Measurements from ENCODE around the gene SAPCD2.
A peak's percentile ranks its signal among the peaks of the same experiment; 100 is the strongest.
"Not testable (repeated sequence)": the region's sequence is repeated elsewhere in the genome, so short reads cannot be mapped to it uniquely, and the experiment has no call there.

Gene SAPCD2

DNA sequence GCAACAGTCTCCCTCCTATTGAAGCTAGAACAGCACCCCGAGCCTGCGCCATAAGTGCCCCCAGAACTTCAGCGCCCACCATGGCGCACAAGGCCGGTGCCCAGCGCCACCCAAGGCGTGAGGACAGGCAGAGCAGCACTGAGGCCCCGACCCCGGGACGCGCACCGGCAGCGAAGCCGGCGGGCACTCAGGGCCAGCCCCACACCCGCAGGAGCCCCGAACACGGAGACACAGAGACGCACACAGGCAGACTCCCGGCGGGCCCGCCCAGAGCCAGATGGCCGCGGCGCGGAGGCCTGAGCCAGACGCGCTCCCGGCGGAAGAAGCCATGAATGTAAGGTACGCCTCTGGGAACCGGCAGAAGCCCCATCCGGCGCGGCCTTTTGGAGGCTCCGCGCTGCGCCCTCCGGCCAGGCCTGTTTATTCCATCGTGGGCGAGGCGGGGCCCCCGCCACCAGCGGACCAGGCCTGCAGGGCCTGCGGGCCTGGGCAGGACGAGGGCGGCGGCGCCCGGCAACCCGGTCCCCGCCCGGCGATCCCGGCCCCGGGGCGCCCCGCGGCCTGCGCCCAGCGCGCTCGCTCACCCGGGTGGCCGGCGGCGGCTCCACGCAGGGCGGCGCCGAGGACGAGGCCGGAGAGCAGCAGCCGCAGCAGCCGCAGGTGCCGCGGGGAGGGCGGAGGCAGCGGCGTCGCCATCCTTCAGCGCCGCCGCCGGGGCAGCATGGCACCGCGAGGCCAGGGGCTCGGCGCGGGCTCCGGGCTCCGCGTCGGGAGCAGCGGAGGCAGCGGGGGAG is 24.9 kb downstream of the SAPCD2 start:
- DNase-seq: no peak

DNA sequence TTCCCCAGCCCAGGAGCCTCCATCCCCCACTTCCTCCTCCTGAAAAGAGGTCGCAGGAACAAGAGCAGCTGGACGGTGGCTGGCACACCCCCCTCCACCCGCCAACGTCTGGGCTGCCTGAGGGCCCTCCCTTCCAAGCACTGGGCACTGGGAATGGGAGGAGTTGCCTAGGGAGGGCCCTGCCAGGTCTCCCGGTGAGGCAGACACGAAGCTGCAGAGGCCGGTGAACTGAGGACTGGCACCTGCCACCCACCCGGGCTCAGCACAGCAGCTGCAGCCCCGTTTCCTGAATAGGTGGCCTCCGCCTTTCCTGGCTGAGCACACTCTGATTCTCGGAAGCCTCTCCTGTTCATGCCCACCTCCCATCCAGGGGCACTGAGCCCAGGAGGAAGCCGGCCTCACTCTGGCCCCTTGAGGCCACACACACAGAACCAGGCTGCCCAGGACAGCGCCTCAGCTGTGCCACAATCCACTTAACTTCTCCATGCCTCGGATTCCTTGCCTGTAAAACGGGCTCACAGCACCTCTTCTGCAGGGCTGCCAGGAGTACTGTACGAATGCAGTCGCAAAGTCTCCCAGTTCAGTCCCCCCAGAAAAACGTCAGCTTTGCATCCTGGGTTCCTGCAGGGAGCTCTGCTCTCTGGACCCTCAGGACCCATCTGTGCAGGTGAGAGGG is 25.7 kb downstream of the SAPCD2 start:
- no peak for DNase-seq

DNA sequence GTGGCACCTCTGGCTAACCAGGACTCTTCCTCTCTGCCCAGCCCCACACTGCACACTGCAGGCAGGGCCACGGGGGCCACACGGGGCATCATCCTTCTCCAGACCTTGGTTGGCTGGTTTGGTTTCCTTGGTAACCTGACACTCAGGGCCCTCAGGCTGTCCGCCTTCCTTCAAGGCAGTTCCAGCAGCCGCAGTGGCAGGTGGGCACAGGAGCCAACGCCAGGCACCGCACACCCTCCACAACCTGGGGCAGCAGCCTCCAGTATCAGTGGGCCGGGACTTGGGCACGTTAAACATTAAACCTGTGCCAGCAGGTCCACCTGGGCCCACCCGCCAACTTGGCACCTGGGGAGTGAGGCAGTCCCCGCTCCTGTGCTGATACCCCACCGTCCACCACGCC is 26.3 kb downstream of the SAPCD2 start:
- DNase-seq: no peak

- DNase-seq: no peak
Measured at GRCh38 chr9:137042751-137043727, 27.3 kb downstream of the SAPCD2 start.

GRCh38 chr9:137041124-137041523 is 29.2 kb downstream of the SAPCD2 start:
- DNase-seq: no peak

GRCh38 chr9:137040568-137040967 is 29.8 kb downstream of the SAPCD2 start:
- no peak for DNase-seq

DNA sequence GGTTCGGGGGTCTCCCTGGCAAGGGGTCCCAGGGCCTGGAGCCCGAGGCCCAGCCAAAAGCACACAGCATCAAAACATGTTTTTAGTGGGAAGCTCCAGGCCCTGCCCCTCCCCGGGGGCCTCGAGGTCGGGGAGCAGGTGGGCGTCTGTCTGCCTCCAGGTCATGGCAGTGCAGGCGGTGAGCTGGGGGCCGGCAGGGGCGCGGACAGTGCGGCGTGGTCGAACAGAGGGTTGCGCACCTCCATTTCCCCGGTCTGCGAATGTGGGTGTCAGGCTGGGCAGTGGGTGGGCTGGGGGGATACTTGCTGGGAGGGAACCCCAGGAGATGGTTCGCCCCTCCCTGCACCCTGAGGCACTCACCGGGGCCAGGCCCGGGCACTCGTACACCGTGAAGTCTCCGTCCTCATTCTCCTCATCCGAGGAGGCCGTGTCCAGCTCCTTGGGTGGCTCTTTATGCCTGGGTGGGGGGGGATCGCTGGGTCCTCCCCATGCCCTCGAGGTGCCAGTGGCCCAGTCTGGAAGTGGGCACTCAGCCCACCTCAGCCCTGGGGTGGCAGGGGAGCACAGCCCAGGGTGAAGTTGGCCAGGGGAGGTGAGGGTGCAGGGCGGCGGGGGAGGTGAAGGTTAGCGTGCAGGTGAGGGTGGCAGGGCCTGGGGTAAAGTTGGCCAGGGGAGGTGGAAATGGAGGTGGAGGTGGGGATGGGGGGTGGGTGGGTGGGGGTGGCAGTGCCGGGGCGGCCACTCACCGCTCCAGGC is 30.6 kb downstream of the SAPCD2 start:
- no peak for DNase-seq

- no peak for DNase-seq
Measured at GRCh38 chr9:137038916-137039315, 31.4 kb downstream of the SAPCD2 start.

GRCh38 chr9:137037483-137037882 is 32.9 kb downstream of the SAPCD2 start:
- DNase-seq: no peak

- no peak for DNase-seq
Measured at GRCh38 chr9:137037035-137037434, 33.3 kb downstream of the SAPCD2 start.

GRCh38 chr9:137035937-137036336 is 34.4 kb downstream of the SAPCD2 start:
- no peak for DNase-seq

DNA sequence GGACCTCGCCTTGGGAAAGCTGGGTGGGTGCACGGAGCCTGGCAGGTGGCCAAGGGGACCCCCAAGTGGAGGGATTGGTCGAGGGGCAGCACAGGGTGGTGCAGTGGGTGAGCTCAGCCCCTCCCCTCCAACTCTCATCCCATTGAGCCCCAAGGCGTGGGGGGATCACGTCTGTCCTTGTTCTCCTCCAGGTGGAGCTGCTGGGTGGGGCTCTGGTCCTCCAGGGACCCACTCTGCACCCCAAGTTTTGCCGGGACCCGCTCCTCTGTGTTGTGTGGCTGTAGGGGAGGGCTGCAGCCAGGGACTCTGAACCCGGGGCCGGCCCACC is 34.9 kb downstream of the SAPCD2 start:
- DNase-seq: no peak

- DNase-seq: peak; percentile 74
Measured at GRCh38 chr9:137034709-137035506, 35.4 kb downstream of the SAPCD2 start.

DNA sequence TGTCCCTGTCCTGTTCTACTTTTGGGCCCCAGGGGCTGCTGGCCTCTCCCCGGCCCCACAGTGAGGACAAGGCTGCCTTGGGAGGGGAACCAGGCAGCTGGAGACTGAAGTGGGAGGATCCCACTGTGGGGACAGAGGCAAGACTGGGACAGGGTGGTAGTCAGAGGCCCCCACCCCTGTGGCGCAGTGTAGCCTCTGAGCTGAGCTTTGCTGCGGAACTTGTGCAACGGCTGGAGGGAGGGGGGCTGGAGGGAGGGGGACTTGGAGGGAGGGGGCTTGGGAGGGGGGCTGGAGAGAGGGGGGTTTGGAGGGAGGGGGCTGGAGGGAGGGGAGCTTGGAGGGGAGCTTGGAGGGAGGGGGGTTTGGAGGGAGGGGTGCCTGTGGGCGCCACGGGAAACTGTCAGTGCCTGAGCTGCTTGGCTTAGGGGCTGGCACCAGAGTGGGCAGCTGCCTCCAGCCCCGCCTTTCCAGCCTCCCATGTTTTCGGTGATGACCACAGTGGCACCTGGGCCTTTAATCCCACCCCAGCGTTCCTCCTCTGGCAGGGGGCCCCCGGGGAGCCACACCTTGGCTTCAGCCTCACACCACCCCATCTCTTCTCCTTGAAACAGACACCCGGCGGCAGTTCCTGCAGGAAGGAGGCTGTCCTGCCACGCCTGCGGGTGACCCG is 36.2 kb downstream of the SAPCD2 start:
- no peak for DNase-seq

DNA sequence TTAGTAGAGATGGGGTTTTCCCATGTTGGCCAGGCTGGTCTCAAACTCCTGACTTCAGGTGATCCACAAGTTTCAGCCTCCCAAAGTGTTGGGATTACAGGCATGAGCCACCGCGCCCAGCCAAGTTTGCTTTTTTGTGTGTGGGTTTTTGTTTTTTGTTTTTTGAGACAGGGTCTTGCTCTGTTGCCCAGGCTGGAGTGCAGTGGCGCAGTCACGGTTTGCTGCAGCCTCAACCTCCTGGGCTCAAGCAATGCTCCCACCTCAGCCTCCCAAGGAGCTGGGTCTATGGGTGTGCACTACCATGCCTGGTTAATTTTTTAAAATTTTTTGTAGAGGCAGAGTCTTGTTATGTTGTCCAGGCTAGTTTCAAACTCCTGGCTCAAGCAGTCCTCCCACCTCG is 36.9 kb downstream of the SAPCD2 start:
- not testable (repeated sequence) for DNase-seq

GRCh38 chr9:137032858-137033257 is 37.5 kb downstream of the SAPCD2 start:
- no peak for DNase-seq

DNA sequence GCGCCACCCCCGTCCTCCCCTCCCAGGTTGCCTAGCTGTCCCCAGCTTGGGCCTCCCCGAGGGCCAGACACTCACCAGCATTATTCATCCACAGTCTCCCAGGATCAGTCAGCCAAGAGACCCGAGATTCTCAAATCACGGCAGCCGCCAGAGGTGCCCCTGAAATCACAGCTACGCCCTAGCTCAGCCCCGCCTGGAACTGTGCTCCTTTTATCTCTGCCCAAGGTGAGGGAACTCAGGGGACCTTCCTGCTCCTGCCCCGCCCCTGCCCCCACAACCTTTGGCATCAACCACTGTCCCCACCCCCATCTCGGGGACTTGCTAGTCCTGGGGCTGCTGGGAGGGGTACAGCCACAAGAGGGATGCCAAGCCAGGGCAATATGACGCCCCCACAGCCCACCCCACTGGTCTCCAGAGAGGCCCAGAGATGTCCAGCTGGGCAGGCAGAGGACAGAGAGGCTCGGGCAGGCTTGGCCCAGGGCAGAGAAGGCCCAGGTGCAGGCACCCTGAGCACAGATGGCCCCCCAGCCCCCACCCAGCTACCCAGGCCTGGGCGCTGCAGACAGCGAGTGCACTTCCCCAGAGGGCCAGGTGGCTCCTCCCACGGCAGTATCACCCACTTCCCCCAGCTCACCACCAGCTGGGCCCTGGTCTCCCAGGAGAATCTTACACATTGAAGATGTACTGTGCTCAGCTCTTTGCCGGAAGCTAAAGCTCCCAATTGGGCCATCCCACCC is 38.3 kb downstream of the SAPCD2 start, which contains the start of gene FUT7:
Gene FUT7 (minus strand): TSS at position 185 of the 737 bp plus-strand sequence. CDS start 97 bp downstream, at position 88.
- no peak for DNase-seq

DNA sequence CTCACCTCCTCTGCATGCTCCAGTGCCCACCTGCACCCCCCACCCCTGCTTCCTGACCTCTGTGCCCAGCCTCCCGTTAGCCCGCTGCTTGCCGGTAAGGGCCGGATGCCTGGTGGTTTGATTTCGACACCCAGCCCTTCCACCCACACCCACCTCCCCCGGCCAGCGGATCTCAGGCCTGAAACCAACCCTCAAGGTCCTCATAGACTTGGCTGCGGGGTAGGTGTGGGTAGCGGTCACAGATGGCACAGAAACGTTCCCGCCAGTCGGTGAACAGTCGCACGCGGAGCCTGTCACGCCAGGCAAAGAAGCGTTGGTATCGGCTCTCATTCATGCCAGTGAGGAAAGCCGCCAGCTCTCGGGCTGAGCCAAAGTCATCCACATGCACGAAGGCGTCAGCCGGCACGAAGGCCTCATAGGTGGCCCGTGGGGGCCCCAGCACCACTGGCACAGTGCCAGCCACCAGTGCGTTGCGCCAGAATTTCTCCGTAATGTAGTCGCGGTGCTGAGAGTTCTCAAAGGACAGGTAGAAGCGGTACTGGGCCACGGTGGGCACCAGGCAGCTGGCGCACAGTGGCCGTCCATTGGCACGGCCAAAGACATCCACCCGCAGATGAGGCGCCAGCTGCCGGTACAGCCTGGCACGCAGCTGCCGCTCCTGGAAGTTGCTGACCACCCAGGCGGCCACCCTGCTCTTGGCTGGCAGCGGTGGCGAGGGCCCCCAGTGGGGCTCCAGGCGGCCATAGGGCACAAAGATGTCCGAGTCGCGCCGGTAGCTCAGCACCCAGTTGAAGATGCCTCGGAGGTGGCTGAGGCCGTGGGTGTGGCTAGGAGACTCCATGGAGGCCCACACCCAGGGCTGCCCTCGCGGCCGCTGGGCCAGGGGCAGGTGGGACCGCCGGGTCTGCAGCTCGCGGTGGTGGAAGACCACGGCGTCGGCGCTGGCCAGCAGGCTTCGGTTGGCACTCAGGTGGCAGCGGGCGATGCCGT is 39.5 kb downstream of the SAPCD2 start:
- DNase-seq: no peak

GRCh38 chr9:137030006-137030405 is 40.4 kb downstream of the SAPCD2 start:
- no peak for DNase-seq
